Activated T-cell treated with anti-CD3 and anti-CD28 coated beads, Interleukin-2, amount 50 U/mL, for 48 hours (primary cell): ENCODE results near the gene CLDN9.

Experiments
- DNase-seq, 2 experiments: peaks; one replicate each; pipeline ENCODE4 v3.0.0-alpha.2; 2020

The CLDN9 gene

DNA sequence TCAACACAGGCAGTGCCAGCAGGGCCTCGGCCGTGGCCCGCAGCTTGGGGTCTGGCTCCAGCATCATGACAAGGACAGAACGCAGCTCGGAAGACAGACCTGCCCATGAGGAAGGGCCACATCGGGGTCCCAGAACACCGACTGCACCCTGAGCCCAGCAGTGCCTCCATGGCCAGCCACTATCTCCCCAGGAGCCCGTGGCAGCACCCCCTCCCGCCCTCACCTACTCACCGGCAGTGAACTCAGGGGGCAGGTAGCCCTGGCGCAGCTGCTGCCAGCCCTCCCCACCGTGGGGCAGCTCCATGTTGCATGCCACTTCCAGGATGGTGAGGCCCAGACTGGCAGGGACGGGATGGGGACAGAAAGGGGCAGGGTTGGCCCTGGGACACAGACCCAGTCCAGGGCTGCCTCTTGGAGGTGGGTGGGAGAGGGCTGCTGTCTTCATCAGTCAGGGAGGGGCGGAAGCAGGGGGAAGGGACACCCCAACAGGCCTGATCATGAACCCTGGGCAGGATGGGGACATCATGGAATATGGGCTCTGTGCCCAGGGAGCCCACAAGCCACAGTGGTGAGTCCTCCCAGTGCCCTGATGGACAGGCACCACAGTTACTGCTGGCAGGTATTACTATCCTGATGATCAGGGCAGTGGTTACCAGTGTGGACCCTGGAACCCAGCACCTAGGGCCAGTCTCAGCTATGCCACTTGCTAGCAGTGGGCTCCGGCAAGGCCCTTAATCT lies 38.2 kb upstream of the CLDN9 start:
- no peak for DNase-seq

DNA sequence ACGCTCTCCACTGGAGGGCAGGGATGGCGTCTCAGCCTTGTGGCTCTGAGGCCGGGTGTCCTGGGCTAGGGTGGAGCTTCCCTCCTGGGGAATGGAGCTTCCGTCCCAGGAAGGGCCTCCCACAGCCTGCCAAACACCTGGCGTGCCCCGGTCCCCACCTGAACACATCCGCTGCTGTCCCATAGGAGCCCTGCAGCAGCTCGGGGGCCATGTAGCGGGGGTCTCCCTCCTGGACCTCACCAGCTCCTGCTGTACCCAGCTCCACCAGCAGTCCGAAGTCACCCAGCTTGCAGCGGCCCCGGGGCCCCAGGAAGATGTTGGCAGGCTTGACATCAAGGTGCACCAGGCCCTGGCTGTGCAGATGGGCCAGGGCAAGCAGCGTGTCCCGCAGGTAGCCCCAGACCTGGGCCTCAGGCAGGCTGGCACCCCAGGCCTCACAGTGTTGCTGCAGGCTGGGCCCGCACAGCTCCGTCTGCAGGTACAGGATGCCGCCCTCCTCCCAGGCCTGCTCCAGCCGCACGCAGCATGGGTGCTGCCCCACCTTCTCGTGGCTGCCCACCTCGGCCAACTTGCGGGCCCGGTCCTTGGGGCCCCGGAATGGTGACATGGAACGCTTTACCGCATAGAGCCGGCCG lies 37.4 kb upstream of the CLDN9 start:
- no peak for DNase-seq

- no peak for DNase-seq
Measured at GRCh38 chr16:2976201-2976600, 36.5 kb upstream of the CLDN9 start.

DNA sequence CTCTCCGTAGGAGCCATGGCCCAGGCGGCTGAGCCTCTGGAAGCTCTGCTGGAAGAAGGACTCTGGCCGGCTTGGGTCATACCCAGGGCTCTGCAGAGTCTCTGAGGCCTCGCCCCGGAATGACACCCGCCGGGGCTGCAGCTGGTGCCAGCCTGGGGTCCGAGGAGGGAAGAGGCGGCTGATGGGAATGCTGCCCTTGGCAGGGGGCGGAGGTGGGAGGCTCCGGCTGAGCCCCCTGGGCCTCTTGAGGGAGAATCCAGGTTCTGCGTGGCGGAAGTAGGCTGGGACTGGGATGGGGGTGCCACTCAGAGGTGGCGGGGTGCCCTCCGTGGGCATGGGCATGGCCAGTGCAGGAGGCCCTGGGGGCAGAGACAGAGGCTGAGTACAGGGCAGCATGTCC lies 36.0 kb upstream of the CLDN9 start:
- DNase-seq: no peak

DNA sequence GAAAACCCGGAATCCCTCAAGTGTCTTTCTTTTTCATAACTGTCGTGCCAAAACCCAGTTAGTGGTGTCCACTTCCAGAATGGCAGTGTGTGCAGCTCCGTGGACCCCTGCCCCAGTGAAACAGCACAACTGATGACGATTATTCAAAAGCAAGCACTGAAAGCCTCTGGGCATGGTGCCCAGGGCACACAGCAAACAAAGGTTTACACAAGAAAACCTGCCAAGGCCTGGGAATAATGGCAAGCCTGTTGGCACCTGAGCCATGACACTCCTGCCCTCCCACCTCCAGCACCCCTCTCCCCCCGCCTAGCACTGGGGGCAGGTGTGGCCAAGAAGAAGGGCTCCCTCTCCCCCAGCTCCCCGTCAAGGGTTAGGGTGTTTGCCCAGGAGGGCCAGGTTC lies 35.3 kb upstream of the CLDN9 start:
- no peak for DNase-seq

DNA sequence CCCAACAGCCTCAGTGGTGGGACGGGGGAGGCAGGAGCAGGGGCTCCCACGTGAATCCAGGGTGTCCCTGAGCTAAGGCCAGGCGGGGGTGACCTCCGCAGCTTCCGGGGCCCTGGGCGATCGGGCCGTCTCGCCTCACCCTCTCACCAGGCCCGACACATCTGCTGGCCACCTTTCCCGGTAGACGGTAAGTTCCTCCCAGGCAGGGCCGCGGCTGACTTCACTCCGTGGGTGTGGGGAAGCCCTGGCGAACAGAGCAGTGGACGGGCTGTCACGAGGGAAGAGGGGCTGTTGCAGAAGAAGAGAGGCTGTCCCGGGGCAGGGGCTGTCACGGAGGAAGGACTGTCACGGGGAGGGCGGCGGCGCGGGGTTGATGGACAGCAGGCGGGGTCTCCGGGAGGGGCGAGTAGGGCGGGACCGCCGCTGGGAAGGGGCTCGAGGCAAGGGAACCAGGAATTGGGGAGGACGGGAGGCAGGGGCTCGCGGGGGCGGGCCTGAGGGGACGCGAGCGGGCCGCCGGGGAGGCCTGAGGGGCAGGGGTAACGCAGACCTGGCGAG lies 33.0 kb upstream of the CLDN9 start:
- peak; percentile 60 to 62 for DNase-seq

DNA sequence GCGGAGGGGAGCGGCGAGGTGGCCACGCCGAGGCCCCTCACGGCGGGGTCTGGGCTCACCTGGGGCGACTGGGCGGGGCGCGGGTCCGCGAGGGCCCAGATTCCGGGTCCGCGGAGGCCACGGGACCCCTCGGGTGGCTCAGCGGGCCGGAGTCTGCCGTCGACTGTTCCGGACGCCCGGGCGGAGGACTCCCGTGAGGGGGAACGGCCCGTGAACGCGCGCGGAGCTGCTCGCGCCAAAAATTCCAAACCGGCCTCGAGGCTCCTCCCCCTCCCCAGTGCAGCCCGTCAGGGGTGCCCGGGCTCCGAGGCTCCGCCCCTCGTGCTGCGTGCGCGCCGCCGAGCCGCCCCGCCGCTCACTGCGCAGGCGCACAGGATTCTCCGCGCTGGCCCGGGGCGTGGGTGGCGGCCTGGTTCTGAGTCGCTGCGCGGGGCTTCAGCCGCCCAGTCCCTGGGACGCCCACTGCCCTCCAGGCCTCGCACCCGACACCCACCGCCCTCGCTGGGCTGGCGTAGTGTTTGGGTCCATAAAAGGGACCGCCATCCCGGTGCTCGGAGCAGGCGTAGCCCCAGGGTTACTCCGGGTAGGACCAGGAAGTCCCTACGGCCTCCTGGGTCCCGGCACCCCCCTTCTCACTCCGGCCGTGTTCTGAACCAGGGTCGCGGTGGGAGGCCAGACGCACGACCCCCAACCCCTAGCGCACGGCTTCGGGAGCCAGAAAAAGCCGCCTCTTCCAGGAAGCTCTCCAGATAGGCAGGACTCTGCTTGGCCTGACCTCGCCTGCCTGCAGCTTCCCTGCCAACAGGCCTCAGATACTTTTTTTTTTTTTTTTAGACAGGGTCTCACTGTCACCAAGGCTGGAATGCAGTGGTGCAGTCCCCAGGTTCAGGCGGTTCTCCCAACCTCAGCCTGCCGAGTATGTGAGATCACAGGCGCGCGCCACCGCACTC lies 32.2 kb upstream of the CLDN9 start, which contains the start of gene PKMYT1:
Gene PKMYT1 (minus strand): TSS at position 220 of the 950 bp plus-strand sequence. CDS start 789 bp downstream, outside the sequence.
- DNase-seq: peak; percentile 96 to 99

- DNase-seq: no peak
Measured at GRCh38 chr16:2981177-2981898, 31.4 kb upstream of the CLDN9 start.

DNA sequence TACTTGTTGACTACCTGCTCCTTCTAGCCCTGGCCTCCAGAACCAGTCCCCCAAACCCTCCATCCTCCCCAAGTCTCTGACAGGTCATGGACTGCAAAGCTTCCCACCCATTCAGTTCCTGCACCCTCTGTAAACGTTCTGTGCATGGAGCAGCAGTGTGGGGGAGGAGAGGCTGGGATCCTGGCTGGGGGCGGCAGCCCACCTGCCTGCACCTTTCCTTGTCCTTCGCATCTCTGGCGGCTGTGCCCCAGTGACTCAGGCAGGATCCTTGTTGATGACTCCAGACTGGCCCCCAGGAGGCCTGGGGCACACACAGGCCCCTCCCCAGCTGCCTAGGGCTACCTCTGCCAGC lies 30.8 kb upstream of the CLDN9 start:
- no peak for DNase-seq

GRCh38 chr16:2982402-2982801 lies 30.3 kb upstream of the CLDN9 start:
- DNase-seq: no peak

GRCh38 chr16:2983706-2984136 lies 29.0 kb upstream of the CLDN9 start:
- DNase-seq: peak; percentile 90 to 91

GRCh38 chr16:2985462-2985861 lies 27.3 kb upstream of the CLDN9 start:
- DNase-seq: no peak

- DNase-seq: no peak
Measured at GRCh38 chr16:2985893-2986355, 26.8 kb upstream of the CLDN9 start.

DNA sequence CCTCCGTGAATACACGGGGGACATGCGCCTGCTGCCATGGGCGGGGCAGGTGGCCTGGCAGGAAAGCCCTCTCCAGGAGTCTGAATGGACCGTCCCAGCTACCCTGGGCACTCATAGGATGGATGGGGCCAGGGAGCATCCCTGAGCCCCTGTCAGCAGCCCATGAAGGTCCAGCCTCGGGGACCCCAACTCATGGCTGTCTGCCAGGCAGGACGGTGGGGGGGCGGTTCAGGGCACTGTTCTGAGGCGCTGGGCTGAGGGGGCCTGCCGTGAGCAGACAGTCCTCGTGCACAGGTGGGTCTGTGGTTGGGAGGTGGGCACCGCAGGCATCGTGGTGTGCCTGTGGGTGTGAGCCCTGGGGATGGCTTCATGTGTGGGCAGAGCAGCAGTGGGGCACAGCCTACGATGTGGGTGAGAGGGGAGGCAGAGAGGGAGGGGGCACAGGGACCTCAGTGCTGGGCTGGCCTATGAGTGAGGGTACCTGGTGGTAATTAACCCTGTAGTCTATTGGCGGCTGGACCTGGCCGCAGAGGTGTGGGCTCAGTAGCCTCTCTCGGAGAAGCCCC lies 26.0 kb upstream of the CLDN9 start:
- DNase-seq: no peak

- DNase-seq: no peak
Measured at GRCh38 chr16:2987286-2987685, 25.4 kb upstream of the CLDN9 start.

- no peak for DNase-seq
Measured at GRCh38 chr16:2987833-2988232, 24.9 kb upstream of the CLDN9 start.

- no peak for DNase-seq
Measured at GRCh38 chr16:2988590-2989099, 24.1 kb upstream of the CLDN9 start.

- no peak for DNase-seq
Measured at GRCh38 chr16:2990891-2991290, 21.8 kb upstream of the CLDN9 start.

DNA sequence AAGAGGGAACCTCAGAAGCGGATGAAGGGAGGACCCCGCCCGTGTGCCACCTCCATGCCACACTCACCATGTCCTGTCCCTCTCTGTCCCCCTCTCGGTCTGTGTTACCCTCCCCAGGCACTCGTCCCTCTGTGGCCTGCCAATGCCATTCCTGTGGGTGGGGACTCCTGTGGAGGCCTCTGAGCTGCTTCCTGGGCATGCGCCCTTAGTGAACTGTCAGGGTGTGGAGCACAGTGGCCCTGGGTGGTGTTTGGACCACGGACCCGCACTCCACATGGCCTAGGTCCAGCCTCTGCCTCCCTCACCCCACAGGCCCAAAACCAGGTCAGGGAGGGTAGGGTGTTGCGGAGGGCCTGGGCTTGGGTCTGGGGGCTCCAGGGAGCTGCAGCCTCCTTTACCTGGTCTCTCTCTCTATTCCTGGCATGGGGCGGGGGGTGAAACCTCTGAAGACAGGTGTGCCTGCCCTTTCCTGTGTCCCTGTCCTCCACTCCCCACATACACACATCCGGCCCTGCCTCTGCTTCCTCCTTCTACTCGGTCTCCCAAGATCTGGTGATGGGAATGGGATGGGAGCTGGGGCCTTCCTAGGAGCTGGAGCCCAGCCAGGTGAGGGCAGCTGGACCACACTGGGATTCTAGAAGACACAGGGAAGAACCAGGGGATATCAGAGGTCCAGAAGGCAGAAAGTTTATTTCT lies 21.0 kb upstream of the CLDN9 start:
- no peak for DNase-seq

- DNase-seq: no peak
Measured at GRCh38 chr16:2992383-2993081, 20.2 kb upstream of the CLDN9 start.
